AG04450 (cell line): ENCODE results near the gene WDR33. TPM values are rescaled to one million over a fixed set of nuclear protein-coding genes. Genes with fewer than 3 reads are reported as not detected.
"Not testable (repeated sequence)": the region's sequence is repeated elsewhere in the genome, so short reads cannot be mapped to it uniquely, and the experiment has no call there.

Source experiments
- CTCF ChIA-PET: fragments of 300-600, 350-600 bp; formaldehyde crosslinking; extraction: SDS; loops from one replicate; lab custom pipeline; 2022; ENCODE audit warnings: antibody characterized with exemption, inconsistent platforms; lab: Charles Lee
- POLR2A ChIA-PET: fragments of 350-600 bp; formaldehyde crosslinking; extraction: SDS; loops from one replicate; lab custom pipeline; 2021; ENCODE audit warnings: antibody characterized with exemption, inconsistent platforms; lab: Yijun Ruan, JAX
- DNase-seq: peaks from one replicate; pipeline ENCODE4 v3.0.0-alpha.2; 2011; ENCODE audit warnings: low read depth, low spot score
- H3K27ac ChIP-seq: one replicate; pipeline ENCODE4 v1.5.1; 2012; ENCODE audit warnings: low read depth, low read length, control low read depth
- H3K27me3 ChIP-seq: one replicate; pipeline ENCODE4 v1.6.0; 2012; ENCODE audit warnings: low read length; ENCODE audit not compliant: control insufficient read depth, insufficient read depth
- H3K4me3 ChIP-seq: 2 replicates; pipeline ENCODE4 v1.5.1; 2011; ENCODE audit warnings: mild to moderate bottlenecking, low read depth, low read length, control low read depth
- H3K9me3 ChIP-seq: 2 replicates; pipeline ENCODE4 v1.5.1; 2012; ENCODE audit warnings: low read length; ENCODE audit not compliant: control insufficient read depth, insufficient read depth
- polyA plus RNA-seq: library from polyadenylated mRNA; depleted of rRNA; stranded (reverse); fragments of >200 nt; gene quantifications from 2 replicates; pipeline ENCODE4 v1.2.3, GENCODE V29; 2011
- TF ChIP-seq, protein P1 (sequence below): IDR thresholded peaks from 2 replicates; pipeline ENCODE4 v1.5.1; 2011; ENCODE audit warnings: low read depth, low read length, control low read depth, inconsistent platforms

WDR33 gene
- polyA plus RNA-seq, 1 experiment, result 54.1 TPM

- Histone ChIP-seq H3K27ac (peak overlapping the region; percentile 89), H3K27me3 (peaks cover 2% of the 10 kb centered on the region), H3K4me3 (peak overlapping the region; percentile 90), H3K9me3 (no peaks in the 10 kb centered on the region; the same call in 1 of the 2 replicates)
- ChIA-PET CTCF (interaction anchor here (1.0 kb wide), 1 partner anchor 48 kb away, joined by 3 read pairs; no protein-coding TSS in a partner anchor), POLR2A (interaction anchor here (0.7 to 1.1 kb wide), 2 partner anchors 26 to 329 kb away, joined by 3 to 5 read pairs; no protein-coding TSS in a partner anchor)
- no peak for DNase-seq
- TF ChIP-seq, protein P1, sequence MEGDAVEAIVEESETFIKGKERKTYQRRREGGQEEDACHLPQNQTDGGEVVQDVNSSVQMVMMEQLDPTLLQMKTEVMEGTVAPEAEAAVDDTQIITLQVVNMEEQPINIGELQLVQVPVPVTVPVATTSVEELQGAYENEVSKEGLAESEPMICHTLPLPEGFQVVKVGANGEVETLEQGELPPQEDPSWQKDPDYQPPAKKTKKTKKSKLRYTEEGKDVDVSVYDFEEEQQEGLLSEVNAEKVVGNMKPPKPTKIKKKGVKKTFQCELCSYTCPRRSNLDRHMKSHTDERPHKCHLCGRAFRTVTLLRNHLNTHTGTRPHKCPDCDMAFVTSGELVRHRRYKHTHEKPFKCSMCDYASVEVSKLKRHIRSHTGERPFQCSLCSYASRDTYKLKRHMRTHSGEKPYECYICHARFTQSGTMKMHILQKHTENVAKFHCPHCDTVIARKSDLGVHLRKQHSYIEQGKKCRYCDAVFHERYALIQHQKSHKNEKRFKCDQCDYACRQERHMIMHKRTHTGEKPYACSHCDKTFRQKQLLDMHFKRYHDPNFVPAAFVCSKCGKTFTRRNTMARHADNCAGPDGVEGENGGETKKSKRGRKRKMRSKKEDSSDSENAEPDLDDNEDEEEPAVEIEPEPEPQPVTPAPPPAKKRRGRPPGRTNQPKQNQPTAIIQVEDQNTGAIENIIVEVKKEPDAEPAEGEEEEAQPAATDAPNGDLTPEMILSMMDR, result no peak
These were observed 688 bp upstream of the WDR33 start for GRCh38 chr2:127811397-127812321.

DNA sequence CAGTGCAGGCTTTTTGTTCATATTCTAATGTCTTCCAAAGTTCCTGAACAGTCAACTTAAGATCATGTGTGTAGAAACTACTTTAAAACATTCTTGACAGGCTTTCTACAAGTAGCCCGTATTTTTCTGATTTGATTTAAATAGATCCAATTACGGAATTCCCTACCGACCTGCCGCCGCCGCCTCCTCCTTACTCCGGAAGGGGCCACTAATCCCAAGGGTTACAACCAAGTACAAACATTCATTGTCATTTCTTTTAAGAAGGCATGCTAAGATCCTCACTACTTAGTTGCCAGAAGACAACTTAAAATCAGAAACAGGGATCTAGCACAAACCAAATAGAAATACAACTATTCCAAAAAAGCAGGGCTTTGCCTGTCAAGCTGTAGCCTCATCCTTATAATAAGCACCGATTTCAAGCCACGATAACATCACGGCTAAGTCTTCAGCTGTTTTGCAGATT is 784 bp downstream of the WDR33 start:
- ChIA-PET POLR2A (no interaction called here), CTCF (no interaction called here)
- no peaks in the 10 kb centered on the region; the same call in 1 of the 2 replicates for H3K9me3 ChIP-seq
- TF ChIP-seq, protein P1, result no peak
- peak overlapping the region; percentile 89 for H3K27ac ChIP-seq
- H3K27me3 ChIP-seq, result no peaks in the 10 kb centered on the region
- DNase-seq, result no peak
- peak overlapping the region; percentile 90 for H3K4me3 ChIP-seq

DNA sequence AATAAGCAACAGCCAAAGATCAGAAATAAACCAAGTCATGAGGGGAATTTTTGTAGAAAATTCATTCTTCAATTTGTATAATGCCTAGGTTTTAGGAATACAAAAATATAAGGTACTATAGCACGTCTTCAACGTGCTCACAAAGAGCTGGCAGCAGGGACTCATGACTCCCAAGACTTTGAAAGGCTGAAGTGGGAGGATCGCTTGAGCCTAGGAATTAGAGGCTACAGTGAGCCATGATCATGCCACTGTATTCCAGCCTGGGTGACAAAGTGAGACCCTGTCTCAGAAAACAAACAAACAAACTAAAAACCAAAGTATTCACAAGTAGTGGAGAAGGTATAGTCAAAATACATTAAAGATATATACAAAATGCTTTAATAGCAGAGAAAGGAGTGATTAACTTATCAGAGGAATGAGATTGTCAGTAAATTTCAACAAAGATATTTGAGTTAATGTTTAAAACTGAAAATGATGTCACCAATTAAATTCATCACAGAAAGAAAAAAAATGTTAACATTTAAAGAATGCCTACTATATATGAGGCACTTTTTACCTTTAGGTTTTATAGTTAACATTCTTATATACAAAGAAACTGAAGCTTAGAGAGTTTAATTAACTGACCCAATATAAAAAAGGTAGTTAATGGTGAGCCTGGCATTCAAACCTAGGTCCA is 3.2 kb downstream of the WDR33 start:
- no peak for DNase-seq
- Histone ChIP-seq H3K27ac (no peak overlapping the region), H3K27me3 (no peaks in the 10 kb centered on the region), H3K9me3 (no peaks in the 10 kb centered on the region; the same call in 1 of the 2 replicates), H3K4me3 (no peak overlapping the region)
- CTCF ChIA-PET, result no interaction called here
- TF ChIP-seq, protein P1, result no peak
- POLR2A ChIA-PET, result no interaction called here

- DNase-seq, H3K27ac ChIP-seq, H3K9me3 ChIP-seq, H3K4me3 ChIP-seq, POLR2A ChIA-PET, H3K27me3 ChIP-seq, CTCF ChIA-PET: not testable (repeated sequence)
These were observed 4.1 kb downstream of the WDR33 start for GRCh38 chr2:127806860-127807259.

- POLR2A ChIA-PET, result no interaction called here
- DNase-seq, result no peak
- Histone ChIP-seq H3K27ac (no peak overlapping the region), H3K4me3 (no peak overlapping the region), H3K27me3 (no peaks in the 10 kb centered on the region), H3K9me3 (no peaks in the 10 kb centered on the region)
- TF ChIP-seq, protein P1, result no peak
- CTCF ChIA-PET, result interaction anchor here (1.1 kb wide), 1 partner anchor 214 kb away, joined by 3 read pairs; no protein-coding TSS in a partner anchor
These were observed 5.5 kb downstream of the WDR33 start for GRCh38 chr2:127805491-127805890.
